ENCODE measurements around the gene LSAMP. TPM values are rescaled to one million over a fixed set of nuclear protein-coding genes. Genes with fewer than 3 reads are reported as not detected.

LSAMP gene
- total and polyA plus RNA-seq, 2 of the 13 experiments (the other 11 are each of a cell fraction or from before 2014, with no cell fraction given) = not detected

GRCh38 chr3:116035429-116035828 lies 409.9 kb downstream of the LSAMP start:
- BruUV-seq (replicated peaks) = no TSS peak
- DNase-seq (ENCODE audit: low spot score) = no peak
- Histone ChIP-seq H3K4me2 (ENCODE audit: low read depth, low read length) (no peak overlapping the region), H3K4me3 (replicated peaks in 1 of 3; ENCODE audit: insufficient read depth in 1 of 3, low read depth in 2 of 3, low read length in 3 of 3) (no peak overlapping the region), H2AFZ (ENCODE audit: low read length) (no peak overlapping the region), H3K27me3 (ENCODE audit: control insufficient read depth in 1 of 2, insufficient read depth in 2 of 2, low read length in 2 of 2) (no peaks in the 10 kb centered on the region), H4K20me1 (ENCODE audit: insufficient read depth, low read length) (no peaks in the 10 kb centered on the region), H3K4me1 (ENCODE audit: insufficient read depth, low read length) (no peaks in the 10 kb centered on the region), H3K9ac (ENCODE audit: insufficient read depth, low read depth, low read length) (no peak overlapping the region), H3K9me3 (ENCODE audit: low read length) (no peaks in the 10 kb centered on the region), H3K36me3 (replicated peaks in 1 of 2; ENCODE audit: control insufficient read depth in 1 of 2, insufficient read depth in 2 of 2, low read length in 2 of 2) (no peaks in the 10 kb centered on the region), H3K79me2 (ENCODE audit: insufficient read depth, low read length) (no peaks in the 10 kb centered on the region), H3K27ac (ENCODE audit: extremely low read length, insufficient read depth, low read length) (no peak overlapping the region)
- FAIRE-seq = no peak
- in situ Hi-C loops (cut with HindIII; ENCODE audit: extremely low pct_ligation_motif_present, low pct_unique_long_range_greater_than_20kb) = no loop called here
- intact Hi-C loops (cut with micrococcal nuclease; ENCODE audit: unreplicated experiment) = no loop called here
- no peak for ATAC-seq
- CTCF ChIA-PET (ENCODE audit: low intra/inter-chr PET ratio, low total read pairs) = no interaction called here
- TF ChIP-seq PAWR (CRISPR knock-in tag; IDR thresholded peaks at IDR 0.05; ENCODE audit: borderline replicate concordance) (no peak), NR2F6 (IDR thresholded peaks at IDR 0.05) (no peak), NR2F6 (CRISPR knock-in tag; IDR thresholded peaks at IDR 0.05) (no peak), ZNF543 (CRISPR knock-in tag; IDR thresholded peaks at IDR 0.05) (no peak), HMG20A (CRISPR knock-in tag; IDR thresholded peaks at IDR 0.05; ENCODE audit: borderline replicate concordance) (no peak), ZNF550 (CRISPR knock-in tag; IDR thresholded peaks at IDR 0.05; ENCODE audit: borderline replicate concordance) (no peak), KDM1A (CRISPR knock-in tag; IDR thresholded peaks at IDR 0.05) (no peak), THAP9 (CRISPR knock-in tag; IDR thresholded peaks at IDR 0.05; ENCODE audit: borderline replicate concordance) (no peak), HMGXB4 (CRISPR knock-in tag; IDR thresholded peaks at IDR 0.05; ENCODE audit: borderline replicate concordance in 1 of 2, low read depth in 1 of 2) (no peak), ZNF225 (CRISPR knock-in tag; IDR thresholded peaks at IDR 0.05) (no peak), ZNF160 (CRISPR knock-in tag; IDR thresholded peaks at IDR 0.05) (no peak), HMGXB3 (CRISPR knock-in tag; IDR thresholded peaks at IDR 0.05; ENCODE audit: borderline replicate concordance) (no peak), ZNF335 (CRISPR knock-in tag; IDR thresholded peaks at IDR 0.05) (no peak), TBX2 (CRISPR knock-in tag; IDR thresholded peaks at IDR 0.05; ENCODE audit: borderline replicate concordance) (no peak), FOSL2 (CRISPR knock-in tag; IDR thresholded peaks at IDR 0.05) (no peak), FOXC1 (CRISPR knock-in tag; IDR thresholded peaks at IDR 0.05; ENCODE audit: borderline replicate concordance) (no peak), NBN (conservative IDR thresholded peaks at IDR 0.05) (no peak), ZNF549 (CRISPR knock-in tag; IDR thresholded peaks at IDR 0.05) (no peak)
- POLR2A ChIA-PET = no interaction called here
- WGBS (ENCODE audit: low lambda C conversion rate) = under 1% methylated on average over 3 of the region's 3 CpGs

Data from HepG2 (cell line).